MM.1S (cell line): ENCODE data around the gene CAP2.

ENCODE experiments used
- DNase-seq: peaks from one replicate; pipeline ENCODE4 v3.0.0-alpha.2; 2015
- H2AFZ ChIP-seq: fragments of 300-600 bp; sonication (generic); 2 replicates; pipeline ENCODE4 v1.6.0; 2016; ENCODE audit warnings: antibody characterized with exemption, low read length
- H3F3A ChIP-seq: fragments of 300-600 bp; sonication (generic); 2 replicates; pipeline ENCODE4 v1.6.1; 2016; ENCODE audit warnings: mild to moderate bottlenecking, antibody characterized with exemption, low read length, moderate library complexity, mixed read lengths; ENCODE audit not compliant: insufficient read depth
- H3K27ac ChIP-seq: fragments of 300-600 bp; sonication (generic); 2 replicates; pipeline ENCODE4 v1.5.1; 2016; ENCODE audit warnings: mild to moderate bottlenecking, low read length
- H3K27me3 ChIP-seq: fragments of 300-600 bp; sonication (generic); replicated peaks from 2 replicates; pipeline ENCODE4 v1.6.0; 2016; ENCODE audit warnings: low read length; ENCODE audit not compliant: insufficient read depth
- H3K36me3 ChIP-seq: fragments of 300-600 bp; sonication (generic); replicated peaks from 2 replicates; pipeline ENCODE4 v1.6.1; 2016; ENCODE audit warnings: mild to moderate bottlenecking, low read length, mixed read lengths; ENCODE audit not compliant: insufficient read depth
- H3K4me1 ChIP-seq: fragments of 300-600 bp; sonication (generic); 2 replicates; pipeline ENCODE4 v1.6.1; 2016; ENCODE audit warnings: low read length, mixed read lengths
- H3K4me2 ChIP-seq: fragments of 300-600 bp; sonication (generic); 2 replicates; pipeline ENCODE4 v1.6.0; 2016; ENCODE audit warnings: low read depth, low read length
- H3K4me3 ChIP-seq: fragments of 300-600 bp; sonication (generic); 2 replicates; pipeline ENCODE4 v1.5.1; 2016; ENCODE audit warnings: low read length, mixed read lengths
- H3K79me2 ChIP-seq: fragments of 300-600 bp; sonication (generic); 2 replicates; pipeline ENCODE4 v1.6.1; 2016; ENCODE audit warnings: mixed run types, low read length, mixed read lengths
- H3K9ac ChIP-seq: fragments of 300-600 bp; sonication (generic); 2 replicates; pipeline ENCODE4 v1.6.1; 2016; ENCODE audit warnings: low read length, mixed read lengths
- H3K9me2 ChIP-seq: fragments of 300-600 bp; sonication (generic); replicated peaks from 2 replicates; pipeline ENCODE4 v1.6.1; 2016; ENCODE audit warnings: mild to moderate bottlenecking, low read length, mixed read lengths; ENCODE audit not compliant: insufficient read depth
- H3K9me3 ChIP-seq: fragments of 300-600 bp; sonication (generic); replicated peaks from 2 replicates; pipeline ENCODE4 v1.6.1; 2016; ENCODE audit warnings: mild to moderate bottlenecking, low read length, mixed read lengths; ENCODE audit not compliant: insufficient read depth
- H4K20me1 ChIP-seq: fragments of 300-600 bp; sonication (generic); 2 replicates; pipeline ENCODE4 v1.6.1; 2016; ENCODE audit warnings: mild to moderate bottlenecking, low read length, moderate library complexity, mixed read lengths; ENCODE audit not compliant: insufficient read depth
- CTCF ChIP-seq: fragments of 300-600 bp; sonication (generic); IDR thresholded peaks from 2 replicates; pipeline ENCODE4 v1.5.1; 2016; ENCODE audit warnings: antibody characterized with exemption, low read length, mixed read lengths
- EZH2 ChIP-seq: fragments of 300-600 bp; sonication (generic); optimal IDR thresholded peaks from 2 replicates; pipeline ENCODE3; 2017; ENCODE audit warnings: low read depth, mild to moderate bottlenecking, antibody characterized with exemption, low read length, mixed read lengths
- EZH2phosphoT487 ChIP-seq: fragments of 300-600 bp; sonication (generic); IDR thresholded peaks from 2 replicates; pipeline ENCODE4 v1.6.1; 2018; ENCODE audit warnings: antibody characterized with exemption, low read length

Gene CAP2

GRCh38 chr6:17506531-17506930, 113.1 kb downstream of the CAP2 start:
- DNase-seq, result no peak
- Histone ChIP-seq H3K36me3 (no peaks in the 10 kb centered on the region), H3K4me1 (no peaks in the 10 kb centered on the region), H3K9me3 (no peaks in the 10 kb centered on the region), H3K9ac (no peak overlapping the region), H3K27me3 (no peaks in the 10 kb centered on the region), H2AFZ (no peak overlapping the region), H3K4me3 (no peak overlapping the region), H3K9me2 (no peaks in the 10 kb centered on the region), H4K20me1 (no peaks in the 10 kb centered on the region), H3K4me2 (no peak overlapping the region), H3K79me2 (no peaks in the 10 kb centered on the region), H3K27ac (no peak overlapping the region), H3F3A (no peaks in the 10 kb centered on the region)
- no peak for TF ChIP-seq EZH2
- TF ChIP-seq CTCF, result no peak
- no peak for TF ChIP-seq EZH2phosphoT487

GRCh38 chr6:17506962-17507361, 113.6 kb downstream of the CAP2 start:
- DNase-seq, result no peak
- no peaks in the 10 kb centered on the region for H3K4me1 ChIP-seq
- no peak overlapping the region for H3K4me3 ChIP-seq
- no peak overlapping the region for H3K27ac ChIP-seq
- H3K9ac ChIP-seq, result no peak overlapping the region
- no peaks in the 10 kb centered on the region for H4K20me1 ChIP-seq
- H3K36me3 ChIP-seq, result no peaks in the 10 kb centered on the region
- H3K79me2 ChIP-seq, result no peaks in the 10 kb centered on the region
- no peaks in the 10 kb centered on the region for H3K9me2 ChIP-seq
- H3K27me3 ChIP-seq, result no peaks in the 10 kb centered on the region
- H3F3A ChIP-seq, result no peaks in the 10 kb centered on the region
- H3K9me3 ChIP-seq, result no peaks in the 10 kb centered on the region
- no peak overlapping the region for H2AFZ ChIP-seq
- no peak overlapping the region for H3K4me2 ChIP-seq
- no peak for TF ChIP-seq CTCF
- TF ChIP-seq EZH2phosphoT487, result no peak
- no peak for TF ChIP-seq EZH2

- Histone ChIP-seq H3K4me3 (no peak overlapping the region), H3K4me1 (no peaks in the 10 kb centered on the region), H3K9ac (no peak overlapping the region), H4K20me1 (no peaks in the 10 kb centered on the region), H3K9me2 (no peaks in the 10 kb centered on the region), H3F3A (no peaks in the 10 kb centered on the region), H2AFZ (no peak overlapping the region), H3K9me3 (no peaks in the 10 kb centered on the region), H3K79me2 (no peaks in the 10 kb centered on the region), H3K4me2 (no peak overlapping the region), H3K36me3 (no peaks in the 10 kb centered on the region), H3K27ac (no peak overlapping the region), H3K27me3 (no peaks in the 10 kb centered on the region)
- TF ChIP-seq EZH2, result no peak
- no peak for TF ChIP-seq EZH2phosphoT487
- TF ChIP-seq CTCF, result no peak
- DNase-seq, result no peak
Measured at GRCh38 chr6:17511084-17511483, 117.7 kb downstream of the CAP2 start.
